H1 (cell line): ENCODE results near the gene P2RX1. TPM values are rescaled to one million over a fixed set of nuclear protein-coding genes. Genes with fewer than 3 reads are reported as not detected.

Source experiments
- CTCF ChIA-PET: fragments of 300-600 bp; sonication (Branson Sonifier 250); formaldehyde crosslinking; loops from one replicate; lab custom pipeline; 2021; ENCODE audit not compliant: partially characterized antibody; lab: Charles Lee
- POLR2A ChIA-PET: fragments of 300-600 bp; sonication (Branson Sonifier 250); formaldehyde crosslinking; loops from one replicate; lab custom pipeline; 2021; ENCODE audit warnings: inconsistent platforms; ENCODE audit not compliant: partially characterized antibody; lab: Charles Lee
- DNase-seq, 2 experiments: peaks; one replicate each; pipeline versions ENCODE4 v3.0.0 to v3.0.0-alpha.2; 2010 to 2022; ENCODE audit warnings: low spot score in 2 of 2, low read depth in 1 of 2, mixed read lengths in 1 of 2
- FAIRE-seq: peaks from 2 replicates; lab custom pipeline; 2011; peaks lifted over from hg19 to GRCh38; lab: Jason Lieb, UNC
- H2AFZ ChIP-seq: 2 replicates; pipeline ENCODE4 v1.8.1; 2012; ENCODE audit warnings: low read length, inconsistent platforms
- H2AK5ac ChIP-seq: 2 replicates; pipeline ENCODE4 v1.6.1; 2013; ENCODE audit warnings: low read depth, low read length
- H2BK120ac ChIP-seq: replicated peaks from 2 replicates; pipeline ENCODE3; 2013; ENCODE audit warnings: low read depth, low read length, inconsistent platforms
- H2BK12ac ChIP-seq: 2 replicates; pipeline ENCODE4 v1.6.1; 2013; ENCODE audit warnings: low read depth, low read length
- H2BK15ac ChIP-seq: 2 replicates; pipeline ENCODE4 v1.6.1; 2013; ENCODE audit warnings: low read length
- H2BK20ac ChIP-seq: 2 replicates; pipeline ENCODE4 v1.6.1; 2013; ENCODE audit warnings: low read length
- H2BK5ac ChIP-seq: 2 replicates; pipeline ENCODE4 v1.6.1; 2013; ENCODE audit warnings: low read depth, low read length
- H3K14ac ChIP-seq: 2 replicates; pipeline ENCODE4 v1.6.1; 2013; ENCODE audit warnings: inconsistent platforms; ENCODE audit not compliant: insufficient read length
- H3K18ac ChIP-seq: 2 replicates; pipeline ENCODE4 v1.6.1; 2013; ENCODE audit warnings: low read length; ENCODE audit errors: extremely low read depth
- H3K23ac ChIP-seq: 2 replicates; pipeline ENCODE4 v1.6.1; 2013; ENCODE audit warnings: inconsistent platforms; ENCODE audit not compliant: insufficient read length
- H3K23me2 ChIP-seq: 2 replicates; pipeline ENCODE4 v1.6.1; 2013; ENCODE audit warnings: low read depth, low read length
- H3K27ac ChIP-seq: 2 replicates; pipeline ENCODE4 v1.6.1; 2011; ENCODE audit warnings: low read depth, low read length, inconsistent platforms
- H3K27me3 ChIP-seq, 4 experiments: replicated peaks in 1 of 4; 1 replicate in 1 of 4; 2 replicates in 3 of 4; pipeline versions ENCODE4 v1.6.1 to v1.8.1; 2011 to 2013; ENCODE audit warnings: low read length in 3 of 4, mild to moderate bottlenecking in 3 of 4, inconsistent platforms in 2 of 4, mixed read lengths in 2 of 4, moderate library complexity in 1 of 4; ENCODE audit not compliant: control insufficient read depth in 3 of 4, insufficient read depth in 3 of 4; ENCODE audit errors: extremely low read depth in 1 of 4
- H3K36me3 ChIP-seq, 4 experiments: 2 replicates each; pipeline versions ENCODE4 v1.6.1 to v1.8.1; 2011 to 2013; ENCODE audit warnings: mild to moderate bottlenecking in 4 of 4, low read length in 3 of 4, moderate library complexity in 2 of 4, control low read depth in 1 of 4, inconsistent platforms in 1 of 4; ENCODE audit not compliant: insufficient read depth in 4 of 4, control insufficient read depth in 2 of 4
- H3K4ac ChIP-seq: replicated peaks from 2 replicates; pipeline ENCODE3; 2013; ENCODE audit warnings: low read length, low read depth, mixed read lengths, inconsistent platforms; ENCODE audit not compliant: insufficient read length
- H3K4me1 ChIP-seq, 4 experiments: replicated peaks in 1 of 4; 1 replicate in 1 of 4; 2 replicates in 3 of 4; pipeline versions ENCODE4 v1.6.1 to v1.8.1; 2011 to 2013; ENCODE audit warnings: low read length in 3 of 4, inconsistent platforms in 2 of 4, mixed read lengths in 1 of 4; ENCODE audit not compliant: insufficient read depth in 4 of 4, control insufficient read depth in 3 of 4
- H3K4me2 ChIP-seq, 2 experiments: 2 replicates each; pipeline versions ENCODE4 v1.6.1 to v1.8.1; 2011 to 2013; ENCODE audit warnings: low read depth in 2 of 2, low read length in 2 of 2, control low read depth in 1 of 2, inconsistent platforms in 1 of 2, mild to moderate bottlenecking in 1 of 2; ENCODE audit not compliant: insufficient read depth in 1 of 2
- H3K4me3 ChIP-seq, 4 experiments: fragments of 200-600, 300-600 bp in 1 of 4; sonication (generic), shearing (Covaris generic), sonication (Bioruptor Twin) in 1 of 4; 2 replicates each; pipeline versions ENCODE4 v1.5.1 to v1.8.1; 2011 to 2016; ENCODE audit warnings: low read length in 4 of 4, low read depth in 3 of 4, control low read depth in 2 of 4, inconsistent platforms in 2 of 4, mild to moderate bottlenecking in 2 of 4, mixed read lengths in 1 of 4, moderate library complexity in 1 of 4; ENCODE audit not compliant: insufficient read depth in 2 of 4; ENCODE audit errors: extremely low read depth in 1 of 4
- H3K56ac ChIP-seq: replicated peaks from 2 replicates; pipeline ENCODE3; 2013; ENCODE audit warnings: low read depth, mild to moderate bottlenecking, mixed read lengths, low read length, inconsistent platforms; ENCODE audit not compliant: insufficient read length
- H3K79me1 ChIP-seq: 2 replicates; pipeline ENCODE4 v1.6.1; 2013; ENCODE audit warnings: low read depth, low read length, control low read depth
- H3K79me2 ChIP-seq, 2 experiments: 2 replicates each; pipeline versions ENCODE4 v1.6.1 to v1.8.1; 2012 to 2013; ENCODE audit warnings: low read length in 2 of 2, mild to moderate bottlenecking in 2 of 2, inconsistent platforms in 1 of 2; ENCODE audit not compliant: insufficient read depth in 2 of 2, control insufficient read depth in 1 of 2
- H3K9ac ChIP-seq, 4 experiments: replicated peaks in 1 of 4; 1 replicate in 1 of 4; 2 replicates in 3 of 4; pipeline versions ENCODE4 v1.6.1 to v1.8.1; 2011 to 2013; ENCODE audit warnings: low read depth in 3 of 4, low read length in 3 of 4, control low read depth in 2 of 4, mild to moderate bottlenecking in 2 of 4, moderate library complexity in 2 of 4, inconsistent platforms in 1 of 4; ENCODE audit errors: extremely low read depth in 1 of 4
- H3K9me3 ChIP-seq, 2 experiments: 2 replicates each; pipeline versions ENCODE4 v1.6.1 to v1.8.1; 2012 to 2013; ENCODE audit warnings: mild to moderate bottlenecking in 2 of 2, moderate library complexity in 2 of 2, control low read depth in 1 of 2, inconsistent platforms in 1 of 2, low read depth in 1 of 2, low read length in 1 of 2, mixed read lengths in 1 of 2; ENCODE audit not compliant: insufficient read depth in 2 of 2
- H4K20me1 ChIP-seq, 2 experiments: replicated peaks in 1 of 2; 2 replicates each; pipeline versions ENCODE3 to v1.8.1; 2011 to 2013; ENCODE audit warnings: inconsistent platforms in 2 of 2, low read length in 2 of 2, mild to moderate bottlenecking in 1 of 2; ENCODE audit not compliant: insufficient read depth in 2 of 2, control insufficient read depth in 1 of 2
- H4K5ac ChIP-seq: 2 replicates; pipeline ENCODE4 v1.6.1; 2013; ENCODE audit warnings: low read length, low read depth, mixed read lengths, inconsistent platforms; ENCODE audit not compliant: insufficient read length
- H4K8ac ChIP-seq: 2 replicates; pipeline ENCODE4 v1.8.0; 2013; ENCODE audit warnings: mild to moderate bottlenecking, moderate library complexity, low read length, inconsistent platforms; ENCODE audit not compliant: insufficient read depth; ENCODE audit errors: extremely low read depth
- H4K91ac ChIP-seq: replicated peaks from 2 replicates; pipeline ENCODE3; 2013; ENCODE audit warnings: low read length, mixed read lengths, inconsistent platforms; ENCODE audit not compliant: insufficient read length
- ASH2L ChIP-seq: fragments of 200-600, 300-600 bp; sonication (generic); IDR thresholded peaks from one replicate; pipeline ENCODE4 v1.7.1; 2017; ENCODE audit warnings: low read length
- EZH2 ChIP-seq: fragments of 200-600 bp; sonication (generic); IDR thresholded peaks from 2 replicates; pipeline ENCODE4 v1.7.1; 2012; ENCODE audit warnings: low read depth, mild to moderate bottlenecking, moderate library complexity, low read length, inconsistent platforms; ENCODE audit not compliant: severe bottlenecking
- NANOG ChIP-seq: IDR thresholded peaks from 2 replicates; pipeline ENCODE4 v1.6.1; 2011; ENCODE audit warnings: low read length, low read depth, mild to moderate bottlenecking, inconsistent platforms; ENCODE audit not compliant: insufficient read depth, poor library complexity, severe bottlenecking
- POLR2AphosphoS5 ChIP-seq: IDR thresholded peaks from 2 replicates; pipeline ENCODE4 v1.6.1; 2011; ENCODE audit warnings: low read depth, low read length
- RAD21 ChIP-seq, 2 experiments: IDR thresholded peaks in 1 of 2; conservative IDR thresholded peaks in 1 of 2; 2 replicates each; pipeline ENCODE4 v1.6.1; 2011; ENCODE audit warnings: low read depth in 2 of 2, low read length in 2 of 2, improper control_type of control experiment in 1 of 2, inconsistent platforms in 1 of 2, mild to moderate bottlenecking in 1 of 2, moderate library complexity in 1 of 2
- SP2 ChIP-seq: IDR thresholded peaks from 2 replicates; pipeline ENCODE4 v1.6.1; 2012; ENCODE audit warnings: mild to moderate bottlenecking, low read length, inconsistent platforms
- SUZ12 ChIP-seq: fragments of 200-600 bp; sonication (generic); IDR thresholded peaks from 2 replicates; pipeline ENCODE4 v1.6.1; 2012; ENCODE audit warnings: mild to moderate bottlenecking, inconsistent platforms, low read length, moderate library complexity, mixed read lengths
- WGBS, 2 experiments: shearing (Covaris generic) in 1 of 2; methylation state at CpG; one replicate each; pipeline versions ENCODE4 v1.1.6 to v1.1.7; 2013 to 2015; ENCODE audit warnings: low lambda C conversion rate in 2 of 2, mixed read lengths in 2 of 2, inconsistent platforms in 1 of 2, low coverage in 1 of 2, missing lambda C conversion rate in 1 of 2; ENCODE audit not compliant: insufficient replicate concordance in 2 of 2, insufficient coverage in 1 of 2, insufficient read length in 1 of 2; ENCODE audit errors: extremely low coverage in 1 of 2, missing lambda C conversion rate in 1 of 2; 5-methylcytosine and 5-hydroxymethylcytosine counted together
- polyA plus RNA-seq, 7 experiments: library from polyadenylated mRNA; depleted of rRNA in 3 of 7; stranded (reverse) in 5 of 7; unstranded in 2 of 7; fragments of >200 nt in 5 of 7; fragments of 200-250 nt in 2 of 7; gene quantifications; 1 replicate in 5 of 7; 2 replicates in 1 of 7; 4 replicates in 1 of 7; pipeline versions ENCODE4 v1.2.1 to v1.2.3, GENCODE V29; 2011 to 2013; ENCODE audit warnings: missing spikeins in 2 of 7, mixed read lengths in 2 of 7
- total RNA-seq: library from RNA; stranded (reverse); fragmentation: NEBNext Ultra II Directional; extraction: Animal tissue kit (Norgen Biotek cat#: 25700); gene quantifications from 2 replicates; pipeline ENCODE4 v1.2.1, GENCODE V29; 2021
- TF ChIP-seq, protein P1 (sequence below): IDR thresholded peaks from 2 replicates; pipeline ENCODE4 v1.6.1; 2011; ENCODE audit warnings: low read length, improper control_type of control experiment

Gene P2RX1
- total and polyA plus RNA-seq, 2 of the 8 experiments (the other 6 are each of a cell fraction or from before 2014, with no cell fraction given), result 0.45 to 1.1 TPM

GRCh38 chr17:3963237-3964201 is 47.3 kb upstream of the P2RX1 start:
- POLR2A ChIA-PET, result interaction anchor here (0.6 to 0.9 kb wide), 2 partner anchors 119 to 158 kb away, joined by 3 read pairs; no protein-coding TSS in a partner anchor
- TF ChIP-seq ASH2L (no peak), RAD21 (IDR thresholded peaks at IDR 0.05 in 1 of 2, conservative IDR thresholded peaks at IDR 0.05 in 1 of 2; ENCODE audit: low read depth in 2 of 2, low read length in 2 of 2) (no peak; a peak in 1 of 4 replicates), EZH2 (no peak), NANOG (no peak), SUZ12 (peak; percentile 71; the same call in 1 of the 2 replicates), POLR2AphosphoS5 (no peak), SP2 (no peak)
- TF ChIP-seq, protein P1, sequence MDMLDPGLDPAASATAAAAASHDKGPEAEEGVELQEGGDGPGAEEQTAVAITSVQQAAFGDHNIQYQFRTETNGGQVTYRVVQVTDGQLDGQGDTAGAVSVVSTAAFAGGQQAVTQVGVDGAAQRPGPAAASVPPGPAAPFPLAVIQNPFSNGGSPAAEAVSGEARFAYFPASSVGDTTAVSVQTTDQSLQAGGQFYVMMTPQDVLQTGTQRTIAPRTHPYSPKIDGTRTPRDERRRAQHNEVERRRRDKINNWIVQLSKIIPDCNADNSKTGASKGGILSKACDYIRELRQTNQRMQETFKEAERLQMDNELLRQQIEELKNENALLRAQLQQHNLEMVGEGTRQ, result no peak

More at GRCh38 chr17:3963237-3964201, 47.3 kb upstream of the P2RX1 start:
- Histone ChIP-seq H3K79me1 (no peaks in the 10 kb centered on the region; the same call in 1 of the 2 replicates), H3K4ac (no peak overlapping the region), H2BK15ac (peak overlapping the region; percentile 88; the same call in 1 of the 2 replicates), H4K8ac (peak overlapping the region; percentile 53; the same call in 1 of the 2 replicates), H3K9me3 (no peaks in the 10 kb centered on the region), H3K4me2 (peak overlapping the region; percentile 58 to 80), H3K4me1 (peaks cover 3 to 30% (median 16%) of the 10 kb centered on the region in 4 experiments), H2AFZ (no peak overlapping the region), H3K27me3 (peaks cover 2 to 27% (median 15%) of the 10 kb centered on the region in 4 experiments; a peak in 6 of 7 replicates), H3K27ac (no peak overlapping the region), H3K9ac (no peak overlapping the region), H2BK120ac (no peak overlapping the region), H3K4me3 (peak overlapping the region; percentile 22 to 80 (median 56)), H3K18ac (no peak overlapping the region; the same call in 1 of the 2 replicates), H2BK12ac (peak overlapping the region; percentile 27; the same call in 1 of the 2 replicates), H4K5ac (no peak overlapping the region), H3K56ac (no peak overlapping the region), H3K36me3 (no peaks in the 10 kb centered on the region), H2BK20ac (no peak overlapping the region), H2AK5ac (0 out of 2 replicates have a peak overlapping the region, but pooled peaks have one; percentile 13), H2BK5ac (no peak overlapping the region), H4K20me1 (peaks cover 0 to 8% of the 10 kb centered on the region in 2 experiments), H3K23ac (no peak overlapping the region), H3K79me2 (no peaks in the 10 kb centered on the region), H3K14ac (no peak overlapping the region), H3K23me2 (peaks cover 6% of the 10 kb centered on the region; the same call in 1 of the 2 replicates), H4K91ac (no peak overlapping the region)
- no peak for FAIRE-seq
- CTCF ChIA-PET, result interaction anchor here (0.6 to 1.8 kb wide), 7 partner anchors 9 to 458 kb away, joined by 3 to 7 read pairs (median 3); no protein-coding TSS in a partner anchor
- peak in 1 of 2 experiments; percentile 71 for DNase-seq
- 15% methylated on average over 42 of the region's 64 CpGs; no CpG with 5 or more reads in 1 of the 2 experiments for WGBS, 2 experiments
